ENCODE measurements around the gene CPXM1.

- TF ChIP-seq ZNF124 (CRISPR knock-in tag; IDR thresholded peaks at IDR 0.05) (no peak), CTCF (IDR thresholded peaks at IDR 0.05 in 2 of 3, conservative IDR thresholded peaks at IDR 0.05 in 1 of 3; ENCODE audit: insufficient read depth in 2 of 3, low read depth in 1 of 3, low read length in 3 of 3) (no peak), CCNT2 (IDR thresholded peaks at IDR 0.05; ENCODE audit: borderline replicate concordance, extremely low read depth, insufficient read length, low read depth, low read length) (no peak), EP300 (IDR thresholded peaks at IDR 0.05; ENCODE audit: low read length) (no peak), POLR2AphosphoS5 (IDR thresholded peaks at IDR 0.05; ENCODE audit: control insufficient read depth, insufficient read depth, low read depth, low read length) (no peak), HINFP (tag; conservative IDR thresholded peaks at IDR 0.05; ENCODE audit: low read depth) (no peak), SP1 (CRISPR knock-in tag; IDR thresholded peaks at IDR 0.05) (no peak), HNRNPH1 (optimal IDR thresholded peaks at IDR 0.05; ENCODE audit: low read depth, low read length) (no peak), REST (IDR thresholded peaks at IDR 0.05; ENCODE audit: borderline replicate concordance) (no peak), REST (CRISPR knock-in tag; IDR thresholded peaks at IDR 0.05; ENCODE audit: low read depth) (no peak)
Observed at GRCh38 chr20:2822073-2822472, 21.6 kb upstream of the CPXM1 start.

All from K562 (cell line).